HG03108 (cell line): ENCODE data around the gene MAPKAPK3.
A peak's percentile ranks its signal among the peaks of the same experiment; 100 is the strongest.

Experiments
- ATAC-seq: cut with Tn5 transposase; IDR thresholded peaks from one replicate; pipeline ENCODE4 v1.9.1; 2021; ENCODE audit warnings: moderate library complexity; ENCODE audit not compliant: unreplicated experiment

Gene MAPKAPK3

DNA sequence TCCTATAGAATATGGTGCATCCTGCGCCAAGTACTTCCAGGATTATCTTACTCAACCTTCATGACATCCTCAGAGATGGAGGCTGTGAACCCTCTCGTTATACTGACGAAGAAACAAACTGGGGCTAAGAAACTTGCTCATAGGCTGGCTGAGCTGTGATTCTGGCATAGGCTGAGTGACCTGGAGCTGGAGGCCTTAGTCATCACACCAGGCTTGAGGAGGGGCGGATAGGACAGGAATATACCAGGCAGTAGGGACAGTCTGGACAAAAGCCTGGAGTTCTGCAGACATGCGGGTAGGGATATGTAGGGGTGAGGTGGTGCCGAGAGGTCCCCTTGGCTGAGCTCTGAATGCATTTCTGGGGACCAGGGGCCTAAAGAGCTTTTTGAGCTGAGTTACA, 29.6 kb upstream of the MAPKAPK3 start:
- ATAC-seq: no peak

DNA sequence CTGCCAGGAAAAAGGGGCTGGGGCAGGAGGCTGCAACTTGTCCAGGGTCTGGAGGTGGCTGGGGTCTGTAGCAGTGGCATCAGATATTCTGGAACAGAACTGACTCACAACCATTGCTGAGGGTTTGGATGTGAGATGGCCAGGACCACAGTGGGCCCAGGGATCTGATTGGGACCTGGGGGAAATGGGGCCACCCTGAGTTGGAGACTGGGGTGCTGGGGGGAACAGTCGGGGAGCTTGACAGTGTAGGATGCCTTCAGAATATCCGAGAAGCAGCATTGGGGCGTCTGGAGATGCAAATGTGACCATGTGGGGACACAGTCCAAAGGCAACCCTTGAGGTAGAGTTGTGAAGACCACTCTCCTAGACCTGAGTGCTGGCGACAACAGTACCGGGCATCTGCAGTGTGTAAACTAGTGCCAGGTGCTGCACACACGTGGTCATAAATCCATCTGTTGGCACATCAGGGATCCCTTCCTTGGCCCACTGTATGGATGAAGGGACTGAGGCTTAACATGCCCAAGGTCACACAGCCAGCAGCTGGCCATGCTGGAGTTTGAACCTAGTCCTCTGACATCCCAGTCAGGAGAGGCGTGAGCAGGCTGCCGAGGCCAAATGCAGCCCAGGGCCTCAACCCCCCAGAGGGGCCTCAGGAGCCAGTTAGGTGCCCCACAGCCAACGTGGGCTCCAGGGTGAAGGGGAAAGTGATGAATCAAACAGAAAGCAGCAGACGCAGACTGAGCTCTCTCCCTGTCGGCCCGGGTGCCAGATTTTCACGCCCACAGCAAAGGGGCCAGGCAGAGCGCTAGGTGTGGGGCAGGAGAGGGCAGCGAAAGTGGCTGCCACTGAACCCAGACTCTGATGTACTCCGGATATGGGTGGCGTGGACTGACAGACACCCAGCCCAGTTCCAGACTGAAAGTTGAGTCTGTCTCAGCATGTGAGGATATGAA, 28.9 kb upstream of the MAPKAPK3 start:
- ATAC-seq: no peak

GRCh38 chr3:50588759-50589433, 28.1 kb upstream of the MAPKAPK3 start:
- no peak for ATAC-seq

DNA sequence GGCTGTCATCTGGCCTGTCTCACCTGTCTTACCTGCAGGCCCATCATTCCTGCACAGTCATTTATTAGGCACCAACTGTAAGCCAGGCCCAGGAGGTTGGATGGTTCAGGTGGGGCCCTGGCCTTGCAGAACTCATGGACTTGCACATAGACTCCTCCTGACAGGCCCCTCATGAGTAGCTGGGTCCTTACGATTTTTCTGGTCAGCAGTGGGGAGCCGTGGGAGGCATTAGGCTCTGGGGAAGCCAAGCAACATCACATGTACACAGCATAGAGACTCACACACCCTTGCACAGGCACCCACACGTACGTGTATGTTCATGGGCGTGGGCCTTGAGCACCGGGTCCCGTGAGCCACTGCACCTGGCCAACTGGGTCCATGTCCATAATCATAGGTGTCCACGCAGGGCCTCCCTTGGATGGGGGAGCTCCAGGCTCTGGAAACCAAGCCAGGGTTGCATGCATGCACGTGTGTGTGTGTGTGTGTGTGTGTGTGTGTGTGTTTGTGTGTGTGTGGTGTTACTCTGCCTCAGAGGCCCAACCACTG, 25.7 kb upstream of the MAPKAPK3 start:
- ATAC-seq: no peak

GRCh38 chr3:50592568-50592967, 24.4 kb upstream of the MAPKAPK3 start:
- ATAC-seq: no peak

DNA sequence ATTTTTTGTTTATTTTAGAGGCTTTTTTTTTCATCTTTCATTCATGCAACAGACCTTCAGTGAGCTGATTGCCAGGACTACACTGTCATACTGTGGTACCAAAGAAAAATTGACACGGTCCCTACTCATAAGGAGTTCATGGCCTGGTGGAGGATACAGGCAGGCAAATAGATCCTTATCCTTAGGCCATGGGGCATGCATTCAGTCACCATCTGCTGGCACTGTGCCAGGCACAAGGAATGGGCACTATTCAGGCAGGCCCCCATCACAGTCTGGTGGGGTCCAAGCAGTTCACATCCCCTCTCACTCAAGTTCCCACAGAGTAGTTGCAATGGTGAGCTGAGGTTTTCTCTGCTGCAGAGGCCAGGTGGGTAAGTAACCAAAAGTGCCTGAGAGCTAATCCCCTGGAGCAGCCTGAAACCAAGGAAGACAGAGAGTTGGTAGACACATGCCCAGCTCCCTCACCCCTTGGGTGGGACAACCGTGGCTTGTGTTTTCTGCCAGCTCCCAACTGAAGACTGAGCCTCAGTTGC, 22.6 kb upstream of the MAPKAPK3 start:
- ATAC-seq: no peak

DNA sequence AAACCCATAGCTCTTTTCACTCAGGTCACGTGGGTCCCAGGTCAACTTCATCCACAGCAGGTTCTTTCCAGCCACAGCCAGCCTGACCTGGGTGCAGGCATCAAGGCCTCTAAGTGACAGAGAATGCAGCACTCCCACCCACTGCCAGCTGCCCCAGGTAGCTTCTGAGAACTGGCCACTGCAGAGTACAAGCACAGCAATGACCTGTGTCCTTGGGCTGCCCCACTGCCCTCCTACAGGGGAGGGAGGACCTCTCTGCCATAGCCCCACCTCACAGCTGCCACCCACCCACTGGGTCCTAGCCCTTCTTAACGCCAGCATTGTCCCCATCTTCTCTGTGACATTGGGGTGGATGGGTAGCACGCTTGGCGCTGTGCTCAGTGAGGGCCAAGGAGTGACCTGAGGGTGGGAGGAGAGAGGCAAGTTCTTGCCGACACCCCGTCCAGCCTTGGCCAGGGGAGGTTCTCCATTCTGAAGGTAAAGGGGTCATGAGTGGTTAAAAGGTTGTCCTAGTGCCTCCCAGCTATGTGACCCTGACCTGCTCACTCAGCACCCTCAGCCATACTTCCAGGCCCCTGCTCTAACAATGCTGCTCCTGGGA, 17.7 kb upstream of the MAPKAPK3 start:
- no peak for ATAC-seq

- no peak for ATAC-seq
Measured at GRCh38 chr3:50599716-50600118, 17.2 kb upstream of the MAPKAPK3 start.

- ATAC-seq: no peak
Measured at GRCh38 chr3:50600141-50600753, 16.7 kb upstream of the MAPKAPK3 start.

DNA sequence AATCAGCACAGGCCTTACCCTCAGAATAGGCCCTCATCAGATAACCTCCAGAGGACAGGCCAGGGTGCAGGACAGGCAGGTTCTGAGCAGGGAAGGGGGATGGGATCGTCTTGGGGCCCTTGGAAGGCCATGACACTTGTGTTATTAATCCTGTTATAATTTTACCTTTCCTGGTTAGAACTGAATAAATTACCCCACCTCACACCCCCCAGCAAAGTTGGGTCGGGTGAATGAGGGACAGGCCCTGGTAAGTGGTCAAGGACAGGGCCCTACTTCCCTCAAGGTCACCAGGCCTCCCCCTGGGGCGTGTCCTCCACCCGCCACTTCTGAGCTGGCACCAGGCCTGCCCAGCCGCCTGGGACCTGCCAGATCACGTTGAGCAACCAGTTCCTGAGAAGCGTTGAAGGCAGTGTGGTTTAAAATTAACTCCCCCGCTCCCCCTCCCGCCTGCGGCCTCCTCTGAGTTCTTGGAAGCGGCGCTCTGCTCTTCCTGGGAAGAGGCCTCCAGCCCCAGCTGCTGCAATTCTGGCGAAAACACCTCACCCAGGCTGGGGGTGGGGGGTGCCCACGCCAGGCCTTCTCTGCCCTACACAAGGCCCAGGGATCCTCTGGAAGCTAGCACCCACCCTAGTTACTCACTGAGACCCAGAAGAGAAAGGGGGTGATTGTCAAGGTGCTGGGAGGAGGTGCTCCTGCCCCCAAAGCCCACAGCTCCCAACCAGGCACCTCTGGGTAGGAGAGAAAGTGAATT, 15.9 kb upstream of the MAPKAPK3 start:
- ATAC-seq: peak; percentile 80

DNA sequence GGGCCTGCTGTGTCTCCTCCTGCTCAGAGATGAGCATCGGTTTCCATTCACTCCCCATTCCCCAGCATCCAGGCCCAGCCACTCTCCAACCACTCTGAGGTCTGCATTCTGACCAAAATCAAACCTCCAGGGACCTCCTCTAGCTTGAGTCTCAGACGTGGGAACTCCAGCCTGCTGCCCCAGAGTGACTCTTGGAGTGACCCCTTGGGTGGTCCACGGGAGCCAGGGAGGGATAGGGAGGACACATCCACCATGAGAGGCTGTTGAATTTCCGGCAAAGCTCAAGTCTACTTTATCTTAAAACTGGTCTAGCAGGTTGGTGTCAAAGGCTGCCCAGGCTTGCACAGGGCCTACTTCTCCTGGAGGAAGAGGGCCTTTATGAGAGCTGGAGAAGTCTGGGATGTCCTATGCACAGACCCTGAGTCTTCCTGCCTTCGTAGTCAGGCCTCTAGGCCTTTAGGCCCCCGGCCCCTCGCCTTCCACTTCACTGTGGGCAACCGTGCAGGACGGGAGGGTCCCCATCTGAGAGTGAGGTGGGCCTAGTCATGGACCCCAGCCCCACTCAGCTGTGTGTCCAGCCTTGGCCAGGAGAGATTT, 14.3 kb upstream of the MAPKAPK3 start:
- no peak for ATAC-seq

DNA sequence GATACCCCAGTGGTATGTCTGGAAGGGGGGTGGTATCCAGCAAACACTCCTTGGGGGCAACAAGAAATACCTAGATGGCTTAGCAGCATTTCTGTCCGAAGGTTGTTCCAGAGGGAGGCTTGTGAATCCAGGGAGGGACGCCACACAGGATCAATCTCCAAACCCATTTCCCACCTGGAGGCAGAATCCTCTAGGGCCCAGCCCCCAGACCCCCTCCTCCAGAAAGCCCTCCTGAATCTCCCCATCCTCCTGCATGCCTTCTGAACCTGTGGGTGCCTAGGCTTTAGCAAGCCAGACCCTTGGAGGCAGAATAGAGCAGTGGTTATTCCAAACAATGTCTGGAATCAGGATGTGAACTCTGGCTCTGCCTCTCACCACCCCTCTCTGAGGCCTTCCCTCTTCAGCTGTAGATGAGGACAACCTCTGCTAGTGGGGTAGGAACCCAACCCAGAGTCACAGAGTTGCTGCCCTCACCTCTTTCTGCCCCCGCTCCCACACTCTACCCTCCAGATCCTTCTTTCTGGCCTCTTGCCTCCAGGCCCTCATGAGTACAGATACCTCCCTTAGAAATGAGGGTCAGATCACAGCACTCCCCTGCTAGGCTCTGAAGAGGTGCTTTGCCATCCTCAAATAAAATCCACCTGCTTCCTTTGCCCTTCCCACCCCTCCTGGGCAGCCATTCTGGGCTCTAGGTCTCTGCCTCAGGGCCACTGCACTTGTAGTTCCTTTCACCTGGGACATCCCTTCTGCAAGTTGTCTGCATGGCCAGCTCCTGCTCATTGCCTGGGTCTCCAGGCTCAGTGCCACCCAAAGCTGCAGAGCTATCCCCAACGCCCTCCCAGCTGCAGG, 13.5 kb upstream of the MAPKAPK3 start:
- ATAC-seq: no peak

DNA sequence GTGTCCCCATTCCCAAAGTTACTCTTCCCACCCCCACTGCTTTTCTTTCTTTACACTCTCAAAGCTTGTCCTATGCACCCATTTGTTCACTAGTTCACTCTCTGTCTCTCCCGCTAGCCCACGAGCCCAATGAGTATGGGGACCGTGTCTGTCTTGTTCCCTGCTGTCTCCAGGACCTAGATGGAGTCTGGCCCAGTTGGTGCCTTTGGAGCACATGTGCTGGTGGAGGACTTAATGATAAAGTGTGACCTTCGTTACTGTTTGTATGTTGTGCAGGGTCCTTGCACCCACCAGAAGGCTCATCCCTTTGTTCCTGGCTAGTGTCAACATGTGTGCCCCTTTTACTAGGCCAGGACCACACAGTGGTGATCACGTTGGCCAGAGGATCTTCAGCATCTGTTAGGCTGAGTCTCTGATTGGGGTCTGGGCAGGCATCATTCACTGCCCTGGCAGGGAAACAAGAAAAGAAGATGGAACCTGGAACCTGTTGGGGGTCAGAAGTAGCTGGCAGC, 12.8 kb upstream of the MAPKAPK3 start:
- no peak for ATAC-seq

GRCh38 chr3:50604628-50605588, 12.0 kb upstream of the MAPKAPK3 start:
- ATAC-seq: no peak

DNA sequence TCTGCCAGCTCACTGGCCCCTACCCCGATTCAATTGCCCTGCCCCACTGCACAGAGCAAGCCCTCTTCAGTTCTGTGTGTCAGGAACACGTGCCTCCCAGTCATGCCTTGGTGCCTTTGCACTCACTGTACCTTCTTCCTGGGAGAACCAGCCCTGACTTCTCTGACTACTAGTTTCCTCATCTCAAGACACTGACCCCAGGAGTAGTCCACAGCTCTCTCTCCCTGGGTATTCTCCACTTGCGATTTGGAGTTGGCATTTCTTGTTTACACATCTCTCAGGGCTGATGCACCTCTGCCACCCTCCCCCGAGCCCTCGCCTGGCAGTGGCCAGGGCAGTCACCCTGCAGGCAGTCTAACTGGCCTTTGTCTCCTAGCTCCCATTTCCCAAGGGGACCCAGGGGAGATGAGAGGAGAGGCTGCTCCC, 11.0 kb upstream of the MAPKAPK3 start:
- ATAC-seq: no peak

DNA sequence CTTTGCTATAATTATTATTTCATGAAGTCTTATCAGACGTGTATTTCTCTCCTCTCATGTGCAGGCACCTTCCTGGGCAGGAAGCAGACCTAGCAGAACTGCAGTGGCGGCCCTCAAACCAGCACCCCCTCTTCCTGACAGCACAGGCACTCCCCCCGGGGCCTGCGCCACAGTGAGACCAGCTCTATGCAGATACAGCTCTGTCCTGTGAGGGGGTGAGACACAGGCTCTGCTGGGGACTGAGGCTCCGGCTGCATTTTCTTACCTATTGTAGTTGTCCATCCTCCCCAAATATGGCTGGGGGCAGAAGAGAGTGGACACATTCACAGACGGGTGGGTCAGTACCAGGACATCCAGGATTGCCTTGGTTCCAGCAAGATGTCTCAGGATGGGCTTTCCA, 10.4 kb upstream of the MAPKAPK3 start:
- no peak for ATAC-seq
